Head of caudate nucleus (tissue), 42 donors: ENCODE measurements around the gene PLA2R1.

Experiments
- DNase-seq, 42 donors: peaks; one replicate each; pipeline versions ENCODE4 v3.0.0 to v3.0.0-alpha.2; 2020 to 2021; ENCODE audit warnings: mixed read lengths in 7 of 42
- intact Hi-C: fragments of 100-400 bp; cut with DNase I; formaldehyde crosslinking; loops from one replicate; pipeline ENCODE4 v1.15.0; 2022

Gene PLA2R1

GRCh38 chr2:159953136-159953823 is 109.1 kb downstream of the PLA2R1 start:
- intact Hi-C loops, result no loop called here
- DNase-seq, result no peak

GRCh38 chr2:159946326-159946999 is 116.0 kb downstream of the PLA2R1 start:
- DNase-seq, result no peak
- intact Hi-C loops, result no loop called here

- DNase-seq, result no peak
- intact Hi-C loops, result no loop called here
Measured at GRCh38 chr2:159944874-159945273, 117.5 kb downstream of the PLA2R1 start.

GRCh38 chr2:159942146-159942545 is 120.3 kb downstream of the PLA2R1 start:
- no peak for DNase-seq
- intact Hi-C loops, result no loop called here

GRCh38 chr2:159941729-159942128 is 120.7 kb downstream of the PLA2R1 start:
- DNase-seq, result no peak
- intact Hi-C loops, result no loop called here

- DNase-seq, result peak in 2 of 42 donors; percentile 4 to 6
- intact Hi-C loops, result no loop called here
Measured at GRCh38 chr2:159939946-159940345, 122.5 kb downstream of the PLA2R1 start.

- intact Hi-C loops, result no loop called here
- DNase-seq, result no peak
Measured at GRCh38 chr2:159938395-159938794, 124.0 kb downstream of the PLA2R1 start.

- intact Hi-C loops, result no loop called here
- DNase-seq, result no peak
Measured at GRCh38 chr2:159936471-159936870, 125.9 kb downstream of the PLA2R1 start.

GRCh38 chr2:159933727-159934049 is 128.7 kb downstream of the PLA2R1 start:
- DNase-seq, result peak in 2 of 42 donors; percentile 2 to 15
- intact Hi-C loops, result no loop called here

GRCh38 chr2:159933040-159933726 is 129.2 kb downstream of the PLA2R1 start:
- no peak for DNase-seq
- intact Hi-C loops, result no loop called here

- intact Hi-C loops, result no loop called here
- no peak for DNase-seq
Measured at GRCh38 chr2:159926695-159927094, 135.7 kb downstream of the PLA2R1 start.

GRCh38 chr2:159925975-159926374 is 136.4 kb downstream of the PLA2R1 start:
- DNase-seq, result no peak

GRCh38 chr2:159922563-159922962 is 139.9 kb downstream of the PLA2R1 start:
- intact Hi-C loops, result no loop called here
- DNase-seq, result no peak

More at GRCh38 chr2:159925975-159926374, 136.4 kb downstream of the PLA2R1 start:
- intact Hi-C loops, result no loop called here

GRCh38 chr2:159921752-159922404 is 140.5 kb downstream of the PLA2R1 start:
- intact Hi-C loops, result no loop called here
- DNase-seq, result peak; percentile 23 to 84 (median 71)

- no peak for DNase-seq
- intact Hi-C loops, result no loop called here
Measured at GRCh38 chr2:159916511-159916910, 145.9 kb downstream of the PLA2R1 start.

GRCh38 chr2:159913900-159914299 is 148.5 kb downstream of the PLA2R1 start:
- intact Hi-C loops, result no loop called here
- no peak for DNase-seq

- no peak for DNase-seq
- intact Hi-C loops, result no loop called here
Measured at GRCh38 chr2:159912580-159912979, 149.8 kb downstream of the PLA2R1 start.

GRCh38 chr2:159910951-159911350 is 151.5 kb downstream of the PLA2R1 start:
- intact Hi-C loops, result no loop called here
- DNase-seq, result no peak

- intact Hi-C loops, result no loop called here
- no peak for DNase-seq
Measured at GRCh38 chr2:159908623-159909022, 153.8 kb downstream of the PLA2R1 start.

GRCh38 chr2:159907909-159908308 is 154.5 kb downstream of the PLA2R1 start:
- no peak for DNase-seq
- intact Hi-C loops, result no loop called here
